SK-N-SH treated with all-trans-retinoic acid at 6 μM for 48 hours (cell line): ENCODE results near the gene FBLIM1.

Experiments used
- ATAC-seq: fragments of 200-7000 bp; cut with Tn5 transposase; 3 replicates; pipeline ENCODE4 v1.9.1; 2020; ENCODE audit warnings: mild to moderate bottlenecking, moderate library complexity
- ARNTL ChIP-seq: fragments of 450-650 bp; formaldehyde crosslinking; IDR thresholded peaks from 2 replicates; pipeline ENCODE4 v1.5.0; 2020; ENCODE audit warnings: low read depth, mild to moderate bottlenecking, moderate library complexity, borderline replicate concordance
- BACH2 ChIP-seq: fragments of 250-450 bp; sonication (Bioruptor Pico); IDR thresholded peaks from 2 replicates; pipeline ENCODE4 v1.9.0; 2021; ENCODE audit warnings: mild to moderate bottlenecking, borderline replicate concordance
- CSDC2 ChIP-seq: fragments of 250-450 bp; sonication (Bioruptor Pico); IDR thresholded peaks from 2 replicates; pipeline ENCODE4 v1.5.0; 2020; ENCODE audit warnings: mild to moderate bottlenecking, moderate library complexity
- ESRRG ChIP-seq: fragments of 250-450 bp; sonication (Bioruptor Pico); IDR thresholded peaks from 2 replicates; pipeline ENCODE4 v1.6.1; 2021; ENCODE audit warnings: mild to moderate bottlenecking
- GLIS3 ChIP-seq: fragments of 250-450 bp; sonication (Bioruptor Pico); IDR thresholded peaks from 2 replicates; pipeline ENCODE4 v1.5.0; 2020; ENCODE audit warnings: mild to moderate bottlenecking, moderate library complexity
- OSR1 ChIP-seq: fragments of 250-450 bp; sonication (Bioruptor Pico); IDR thresholded peaks from 2 replicates; pipeline ENCODE4 v1.8.0; 2022; ENCODE audit warnings: moderate library complexity, mild to moderate bottlenecking, inconsistent platforms
- PATZ1 ChIP-seq: fragments of 250-450 bp; sonication (Bioruptor Pico); IDR thresholded peaks from 2 replicates; pipeline ENCODE4 v1.8.0; 2020; ENCODE audit warnings: mild to moderate bottlenecking, moderate library complexity, borderline replicate concordance
- PPARA ChIP-seq: fragments of 250-450 bp; sonication (Bioruptor Pico); IDR thresholded peaks from 2 replicates; pipeline ENCODE4 v1.5.0; 2020; ENCODE audit warnings: mild to moderate bottlenecking, borderline replicate concordance
- RARB ChIP-seq: fragments of 250-450 bp; sonication (Bioruptor Pico); IDR thresholded peaks from 2 replicates; pipeline ENCODE4 v1.8.0; 2021; ENCODE audit warnings: mild to moderate bottlenecking, moderate library complexity
- SNAI2 ChIP-seq: fragments of 250-450 bp; sonication (Bioruptor Pico); IDR thresholded peaks from 2 replicates; pipeline ENCODE4 v1.5.0; 2020; ENCODE audit warnings: mild to moderate bottlenecking, moderate library complexity
- TCF4 ChIP-seq: fragments of 250-450 bp; sonication (Bioruptor Pico); IDR thresholded peaks from 2 replicates; pipeline ENCODE4 v1.8.0; 2021; ENCODE audit warnings: mild to moderate bottlenecking, moderate library complexity, borderline replicate concordance
- TOX ChIP-seq: fragments of 250-450 bp; sonication (Bioruptor Pico); IDR thresholded peaks from 2 replicates; pipeline ENCODE4 v1.8.0; 2021; ENCODE audit warnings: mild to moderate bottlenecking, moderate library complexity, borderline replicate concordance
- ZC3H10 ChIP-seq: fragments of 250-450 bp; sonication (Bioruptor Pico); IDR thresholded peaks from 2 replicates; pipeline ENCODE4 v1.5.1; 2021; ENCODE audit warnings: mild to moderate bottlenecking, moderate library complexity
- ZFP3 ChIP-seq: fragments of 250-450 bp; sonication (Bioruptor Pico); IDR thresholded peaks from 2 replicates; pipeline ENCODE4 v1.5.0; 2020; ENCODE audit warnings: mild to moderate bottlenecking, moderate library complexity
- ZFP30 ChIP-seq: fragments of 450-650 bp; formaldehyde crosslinking; IDR thresholded peaks from 2 replicates; pipeline ENCODE4 v1.5.0; 2022; ENCODE audit warnings: mild to moderate bottlenecking, moderate library complexity
- ZNF565 ChIP-seq: fragments of 450-650 bp; formaldehyde crosslinking; conservative IDR thresholded peaks from 2 replicates; pipeline ENCODE4 v1.5.0; 2020; ENCODE audit warnings: low read depth, mild to moderate bottlenecking, moderate library complexity
- ZNF70 ChIP-seq: fragments of 450-650 bp; formaldehyde crosslinking; IDR thresholded peaks from 2 replicates; pipeline ENCODE4 v1.5.0; 2020; ENCODE audit warnings: mild to moderate bottlenecking, moderate library complexity
- ZNF8 ChIP-seq: fragments of 450-650 bp; formaldehyde crosslinking; IDR thresholded peaks from 2 replicates; pipeline ENCODE4 v1.5.0; 2020; ENCODE audit warnings: mild to moderate bottlenecking, moderate library complexity
- TF ChIP-seq, protein P1 (sequence below): fragments of 250-450 bp; sonication (Bioruptor Pico); IDR thresholded peaks from 2 replicates; pipeline ENCODE4 v1.5.1; 2021; ENCODE audit warnings: mild to moderate bottlenecking, moderate library complexity
- TF ChIP-seq, protein P2 (sequence below): fragments of 250-450 bp; sonication (Bioruptor Pico); IDR thresholded peaks from 2 replicates; pipeline ENCODE4 v1.5.0; 2020; ENCODE audit warnings: mild to moderate bottlenecking, moderate library complexity
- TF ChIP-seq, protein P3 (sequence below): fragments of 250-450 bp; sonication (Bioruptor Pico); IDR thresholded peaks from 2 replicates; pipeline ENCODE4 v1.8.0; 2021; ENCODE audit warnings: low read depth, mild to moderate bottlenecking, moderate library complexity, borderline replicate concordance

FBLIM1 gene

GRCh38 chr1:15735304-15736037 is 23.1 kb upstream of the FBLIM1 start:
- ATAC-seq = no peak
- TF ChIP-seq, protein P1, sequence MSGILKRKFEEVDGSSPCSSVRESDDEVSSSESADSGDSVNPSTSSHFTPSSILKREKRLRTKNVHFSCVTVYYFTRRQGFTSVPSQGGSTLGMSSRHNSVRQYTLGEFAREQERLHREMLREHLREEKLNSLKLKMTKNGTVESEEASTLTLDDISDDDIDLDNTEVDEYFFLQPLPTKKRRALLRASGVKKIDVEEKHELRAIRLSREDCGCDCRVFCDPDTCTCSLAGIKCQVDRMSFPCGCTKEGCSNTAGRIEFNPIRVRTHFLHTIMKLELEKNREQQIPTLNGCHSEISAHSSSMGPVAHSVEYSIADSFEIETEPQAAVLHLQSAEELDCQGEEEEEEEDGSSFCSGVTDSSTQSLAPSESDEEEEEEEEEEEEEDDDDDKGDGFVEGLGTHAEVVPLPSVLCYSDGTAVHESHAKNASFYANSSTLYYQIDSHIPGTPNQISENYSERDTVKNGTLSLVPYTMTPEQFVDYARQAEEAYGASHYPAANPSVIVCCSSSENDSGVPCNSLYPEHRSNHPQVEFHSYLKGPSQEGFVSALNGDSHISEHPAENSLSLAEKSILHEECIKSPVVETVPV = no peak
- TF ChIP-seq ZNF8 (CRISPR knock-in tag) (no peak), CSDC2 (no peak), ZFP30 (no peak), ARNTL (CRISPR knock-in tag) (no peak)

DNA sequence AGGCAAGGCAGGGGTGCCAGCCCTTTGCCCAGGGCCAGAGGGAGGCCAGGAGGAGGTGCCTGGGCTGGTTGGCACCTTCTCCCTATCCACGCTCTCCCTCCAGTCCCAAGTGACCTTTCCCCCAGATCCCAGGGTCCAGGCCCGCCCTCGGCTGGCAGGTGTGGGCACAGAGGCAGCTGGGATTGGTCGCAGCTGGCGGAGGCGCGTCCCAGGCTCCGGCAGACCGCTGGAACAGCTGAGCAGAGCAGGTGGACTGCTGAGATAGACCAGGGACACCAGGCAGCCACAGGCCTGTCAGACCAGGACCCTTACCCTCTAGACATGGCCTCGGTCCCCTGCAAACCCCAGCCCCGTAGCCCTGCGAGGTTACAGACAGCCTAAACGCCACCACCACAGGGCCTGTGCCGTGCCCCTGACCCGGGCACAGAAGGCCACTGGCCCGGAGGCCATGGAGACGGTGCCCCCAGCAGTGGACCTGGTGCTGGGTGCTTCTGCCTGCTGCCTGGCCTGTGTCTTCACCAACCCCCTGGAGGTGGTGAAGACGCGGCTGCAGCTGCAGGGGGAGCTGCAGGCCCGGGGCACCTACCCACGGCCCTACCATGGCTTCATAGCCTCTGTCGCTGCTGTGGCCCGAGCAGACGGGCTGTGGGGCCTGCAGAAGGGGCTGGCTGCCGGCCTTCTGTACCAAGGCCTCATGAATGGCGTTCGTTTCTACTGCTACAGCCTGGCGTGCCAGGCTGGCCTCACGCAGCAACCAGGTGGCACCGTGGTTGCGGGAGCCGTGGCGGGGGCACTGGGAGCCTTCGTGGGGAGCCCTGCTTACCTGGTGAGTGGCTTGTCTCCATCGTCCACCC is 22.3 kb upstream of the FBLIM1 start, which contains the start of gene SLC25A34:
Gene SLC25A34, plus strand, starts transcription at position 221 of the 854 bp plus-strand sequence. Its CDS starts 228 bp downstream, at position 449.
- no peak for TF ChIP-seq TOX (CRISPR knock-in tag)
- no peak for TF ChIP-seq PPARA (CRISPR knock-in tag)
- TF ChIP-seq ZNF565 (CRISPR knock-in tag) = no peak
- no peak for TF ChIP-seq GLIS3 (CRISPR knock-in tag)
- no peak for TF ChIP-seq TCF4 (CRISPR knock-in tag)
- TF ChIP-seq, protein P1 = no peak
- no peak for TF ChIP-seq CSDC2
- no peak for TF ChIP-seq ESRRG (CRISPR knock-in tag)
- no peak for TF ChIP-seq SNAI2 (CRISPR knock-in tag)
- TF ChIP-seq, protein P2, sequence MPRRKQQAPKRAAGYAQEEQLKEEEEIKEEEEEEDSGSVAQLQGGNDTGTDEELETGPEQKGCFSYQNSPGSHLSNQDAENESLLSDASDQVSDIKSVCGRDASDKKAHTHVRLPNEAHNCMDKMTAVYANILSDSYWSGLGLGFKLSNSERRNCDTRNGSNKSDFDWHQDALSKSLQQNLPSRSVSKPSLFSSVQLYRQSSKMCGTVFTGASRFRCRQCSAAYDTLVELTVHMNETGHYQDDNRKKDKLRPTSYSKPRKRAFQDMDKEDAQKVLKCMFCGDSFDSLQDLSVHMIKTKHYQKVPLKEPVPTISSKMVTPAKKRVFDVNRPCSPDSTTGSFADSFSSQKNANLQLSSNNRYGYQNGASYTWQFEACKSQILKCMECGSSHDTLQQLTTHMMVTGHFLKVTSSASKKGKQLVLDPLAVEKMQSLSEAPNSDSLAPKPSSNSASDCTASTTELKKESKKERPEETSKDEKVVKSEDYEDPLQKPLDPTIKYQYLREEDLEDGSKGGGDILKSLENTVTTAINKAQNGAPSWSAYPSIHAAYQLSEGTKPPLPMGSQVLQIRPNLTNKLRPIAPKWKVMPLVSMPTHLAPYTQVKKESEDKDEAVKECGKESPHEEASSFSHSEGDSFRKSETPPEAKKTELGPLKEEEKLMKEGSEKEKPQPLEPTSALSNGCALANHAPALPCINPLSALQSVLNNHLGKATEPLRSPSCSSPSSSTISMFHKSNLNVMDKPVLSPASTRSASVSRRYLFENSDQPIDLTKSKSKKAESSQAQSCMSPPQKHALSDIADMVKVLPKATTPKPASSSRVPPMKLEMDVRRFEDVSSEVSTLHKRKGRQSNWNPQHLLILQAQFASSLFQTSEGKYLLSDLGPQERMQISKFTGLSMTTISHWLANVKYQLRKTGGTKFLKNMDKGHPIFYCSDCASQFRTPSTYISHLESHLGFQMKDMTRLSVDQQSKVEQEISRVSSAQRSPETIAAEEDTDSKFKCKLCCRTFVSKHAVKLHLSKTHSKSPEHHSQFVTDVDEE (CRISPR knock-in tag) = no peak
- no peak for TF ChIP-seq ARNTL (CRISPR knock-in tag)
- TF ChIP-seq OSR1 (CRISPR knock-in tag) = no peak
- TF ChIP-seq ZNF70 (CRISPR knock-in tag) = no peak
- TF ChIP-seq PATZ1 (CRISPR knock-in tag) = no peak
- no peak for TF ChIP-seq RARB
- no peak for TF ChIP-seq ZFP30
- TF ChIP-seq ZC3H10 (CRISPR knock-in tag) = no peak
- no peak for TF ChIP-seq ZFP3 (CRISPR knock-in tag)
- TF ChIP-seq, protein P3, sequence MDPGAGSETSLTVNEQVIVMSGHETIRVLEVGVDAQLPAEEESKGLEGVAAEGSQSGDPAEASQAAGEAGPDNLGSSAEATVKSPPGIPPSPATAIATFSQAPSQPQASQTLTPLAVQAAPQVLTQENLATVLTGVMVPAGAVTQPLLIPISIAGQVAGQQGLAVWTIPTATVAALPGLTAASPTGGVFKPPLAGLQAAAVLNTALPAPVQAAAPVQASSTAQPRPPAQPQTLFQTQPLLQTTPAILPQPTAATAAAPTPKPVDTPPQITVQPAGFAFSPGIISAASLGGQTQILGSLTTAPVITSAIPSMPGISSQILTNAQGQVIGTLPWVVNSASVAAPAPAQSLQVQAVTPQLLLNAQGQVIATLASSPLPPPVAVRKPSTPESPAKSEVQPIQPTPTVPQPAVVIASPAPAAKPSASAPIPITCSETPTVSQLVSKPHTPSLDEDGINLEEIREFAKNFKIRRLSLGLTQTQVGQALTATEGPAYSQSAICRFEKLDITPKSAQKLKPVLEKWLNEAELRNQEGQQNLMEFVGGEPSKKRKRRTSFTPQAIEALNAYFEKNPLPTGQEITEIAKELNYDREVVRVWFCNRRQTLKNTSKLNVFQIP (CRISPR knock-in tag) = no peak
- no peak for TF ChIP-seq BACH2
- no peak for ATAC-seq
